Testis (tissue), 2 donors: ENCODE data around the gene MAP3K7.
"Not testable (repeated sequence)": the region's sequence is repeated elsewhere in the genome, so short reads cannot be mapped to it uniquely, and the experiment has no call there.

ENCODE experiments used
- CTCF ChIP-seq, 3 experiments: fragments of 450-650 bp in 2 of 3; fragments of 200-600 bp in 1 of 3; sonication (generic) in 1 of 3; IDR thresholded peaks; one replicate each; pipeline ENCODE4 v1.5.1; 2016 to 2019; ENCODE audit warnings: antibody characterized with exemption in 3 of 3, mild to moderate bottlenecking in 2 of 3, moderate library complexity in 1 of 3
- POLR2A ChIP-seq: fragments of 450-650 bp; IDR thresholded peaks from one replicate; pipeline ENCODE4 v1.6.1; 2017; ENCODE audit warnings: antibody characterized with exemption, mild to moderate bottlenecking, moderate library complexity

GRCh38 chr6:90562341-90562740, 24.5 kb downstream of the MAP3K7 start:
- TF ChIP-seq POLR2A; CTCF (IDR thresholded peaks at IDR 0.05): not testable (repeated sequence)
